ENCODE results near the gene NIPAL3. TPM values are rescaled to one million over a fixed set of nuclear protein-coding genes. Genes with fewer than 3 reads are reported as not detected.

NIPAL3 gene
- total RNA-seq, 1 donor = 42.2 TPM

- DNase-seq (ENCODE audit: low read depth) = peak; percentile 88
- peak within 1 kb of the TSS; percentile 74 for H3K4me3 ChIP-seq (ENCODE audit: low read depth, low read length)
- TF ChIP-seq CTCF (IDR thresholded peaks at IDR 0.05; ENCODE audit: insufficient read depth, low read length) = no peak
These were observed 2.0 kb upstream of the NIPAL3 start, which contains the start of gene STPG1 for GRCh38 chr1:24413350-24414163. Gene STPG1, minus strand, starts transcription at chr1:24413782. Its CDS starts 12,394 bp downstream, at chr1:24401388.

- TF ChIP-seq CTCF (IDR thresholded peaks at IDR 0.05; ENCODE audit: insufficient read depth, low read length) = no peak
- no peak for DNase-seq (ENCODE audit: low read depth)
- H3K4me3 ChIP-seq (ENCODE audit: low read depth, low read length) = no peak overlapping the region
These were observed 748 bp upstream of the NIPAL3 start for GRCh38 chr1:24414775-24415333.

- peak overlapping the region; percentile 87 for H3K4me3 ChIP-seq (ENCODE audit: low read depth, low read length)
- TF ChIP-seq CTCF (IDR thresholded peaks at IDR 0.05; ENCODE audit: insufficient read depth, low read length) = no peak
- peak; percentile 28 for DNase-seq (ENCODE audit: low read depth)
These were observed 486 bp downstream of the NIPAL3 start for GRCh38 chr1:24415910-24416665.

GRCh38 chr1:24416666-24417391 lies 1.2 kb downstream of the NIPAL3 start:
- no peak for TF ChIP-seq CTCF (IDR thresholded peaks at IDR 0.05; ENCODE audit: insufficient read depth, low read length)
- DNase-seq (ENCODE audit: low read depth) = peak; percentile 84
- H3K4me3 ChIP-seq (ENCODE audit: low read depth, low read length) = peak overlapping the region; percentile 87

- H3K4me3 ChIP-seq (ENCODE audit: low read depth, low read length) = no peak overlapping the region
- no peak for TF ChIP-seq CTCF (IDR thresholded peaks at IDR 0.05; ENCODE audit: insufficient read depth, low read length)
- no peak for DNase-seq (ENCODE audit: low read depth)
These were observed 2.1 kb downstream of the NIPAL3 start for GRCh38 chr1:24417681-24418080.

- peak; percentile 76 for DNase-seq (ENCODE audit: low read depth)
- TF ChIP-seq CTCF (IDR thresholded peaks at IDR 0.05; ENCODE audit: insufficient read depth, low read length) = no peak
- no peak overlapping the region for H3K4me3 ChIP-seq (ENCODE audit: low read depth, low read length)
These were observed 3.5 kb downstream of the NIPAL3 start for GRCh38 chr1:24418898-24419628.

All from fibroblast of the aortic adventitia (primary cell).